WERI-Rb-1 (cell line): ENCODE measurements around the gene MAGI1.

Source experiments
- DNase-seq: peaks from one replicate; pipeline ENCODE4 v3.0.0-alpha.2; 2020
- H3K27ac ChIP-seq: fragments of 250-450 bp; sonication (Bioruptor Pico); 2 replicates; pipeline ENCODE4 v1.5.1; 2020; ENCODE audit warnings: mild to moderate bottlenecking, moderate library complexity
- H3K27me3 ChIP-seq: fragments of 250-450 bp; sonication (Bioruptor Pico); 2 replicates; pipeline ENCODE4 v1.5.1; 2021; ENCODE audit warnings: mild to moderate bottlenecking, low read depth, moderate library complexity; ENCODE audit not compliant: insufficient read depth, severe bottlenecking
- H3K36me3 ChIP-seq: fragments of 250-450 bp; sonication (Bioruptor Pico); 2 replicates; pipeline ENCODE4 v1.5.1; 2020; ENCODE audit warnings: mild to moderate bottlenecking, moderate library complexity
- H3K4me3 ChIP-seq: 2 replicates; pipeline ENCODE4 v1.5.1; 2011; ENCODE audit warnings: low read depth, mild to moderate bottlenecking, control low read depth, low read length
- H3K9me3 ChIP-seq: fragments of 250-450 bp; sonication (Bioruptor Pico); 2 replicates; pipeline ENCODE4 v1.5.1; 2021; ENCODE audit warnings: mild to moderate bottlenecking, moderate library complexity; ENCODE audit not compliant: severe bottlenecking
- TF ChIP-seq, protein P1 (sequence below): IDR thresholded peaks from 2 replicates; pipeline ENCODE4 v1.5.1; 2011; ENCODE audit warnings: low read depth, mild to moderate bottlenecking, control low read depth, inconsistent platforms, low read length

Gene MAGI1

DNA sequence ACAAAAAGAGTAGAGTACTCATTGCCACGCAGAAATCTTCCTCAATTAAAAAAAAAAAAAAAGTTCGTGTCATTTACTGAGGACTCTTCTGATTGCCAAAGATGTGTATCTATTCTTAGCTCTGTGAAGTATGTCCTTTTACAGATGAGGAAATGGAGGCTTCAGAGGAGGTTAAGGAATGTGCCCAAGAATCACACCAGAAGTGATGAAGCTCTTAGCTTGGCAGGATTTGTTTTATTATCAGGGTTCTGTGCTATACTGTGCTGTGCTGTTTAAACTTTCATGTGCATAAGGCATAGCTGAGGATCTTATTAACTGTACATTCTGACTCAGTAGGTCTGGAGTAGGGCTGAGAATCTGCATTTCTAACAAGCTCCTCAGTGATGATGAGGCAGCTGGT is 685.8 kb downstream of the MAGI1 start:
- TF ChIP-seq, protein P1, sequence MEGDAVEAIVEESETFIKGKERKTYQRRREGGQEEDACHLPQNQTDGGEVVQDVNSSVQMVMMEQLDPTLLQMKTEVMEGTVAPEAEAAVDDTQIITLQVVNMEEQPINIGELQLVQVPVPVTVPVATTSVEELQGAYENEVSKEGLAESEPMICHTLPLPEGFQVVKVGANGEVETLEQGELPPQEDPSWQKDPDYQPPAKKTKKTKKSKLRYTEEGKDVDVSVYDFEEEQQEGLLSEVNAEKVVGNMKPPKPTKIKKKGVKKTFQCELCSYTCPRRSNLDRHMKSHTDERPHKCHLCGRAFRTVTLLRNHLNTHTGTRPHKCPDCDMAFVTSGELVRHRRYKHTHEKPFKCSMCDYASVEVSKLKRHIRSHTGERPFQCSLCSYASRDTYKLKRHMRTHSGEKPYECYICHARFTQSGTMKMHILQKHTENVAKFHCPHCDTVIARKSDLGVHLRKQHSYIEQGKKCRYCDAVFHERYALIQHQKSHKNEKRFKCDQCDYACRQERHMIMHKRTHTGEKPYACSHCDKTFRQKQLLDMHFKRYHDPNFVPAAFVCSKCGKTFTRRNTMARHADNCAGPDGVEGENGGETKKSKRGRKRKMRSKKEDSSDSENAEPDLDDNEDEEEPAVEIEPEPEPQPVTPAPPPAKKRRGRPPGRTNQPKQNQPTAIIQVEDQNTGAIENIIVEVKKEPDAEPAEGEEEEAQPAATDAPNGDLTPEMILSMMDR: no peak
- Histone ChIP-seq H3K27me3 (no peaks in the 10 kb centered on the region), H3K4me3 (no peak overlapping the region), H3K27ac (no peak overlapping the region), H3K9me3 (no peaks in the 10 kb centered on the region), H3K36me3 (no peaks in the 10 kb centered on the region)
- DNase-seq: no peak

DNA sequence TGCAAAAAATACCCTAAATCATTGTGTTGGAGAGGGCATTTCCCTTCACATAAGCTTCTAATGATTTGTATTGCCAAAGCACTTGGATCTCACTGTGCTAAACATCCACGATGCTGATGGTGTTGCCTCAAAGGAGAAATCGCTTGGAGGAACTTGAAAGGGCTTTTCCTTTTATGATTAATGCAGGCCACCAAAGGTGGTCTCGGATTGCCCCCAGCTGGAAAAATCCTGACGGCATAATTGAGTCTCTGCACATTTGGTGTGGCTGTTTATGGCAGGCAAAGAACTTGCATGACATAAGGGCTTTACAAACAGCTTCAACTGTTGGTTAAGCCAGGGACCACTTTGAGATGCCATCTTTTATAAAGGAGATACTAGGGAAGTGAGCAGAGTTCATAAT is 687.0 kb downstream of the MAGI1 start:
- TF ChIP-seq, protein P1: no peak
- DNase-seq: no peak
- no peak overlapping the region for H3K27ac ChIP-seq
- no peaks in the 10 kb centered on the region for H3K36me3 ChIP-seq
- no peak overlapping the region for H3K4me3 ChIP-seq
- H3K27me3 ChIP-seq: no peaks in the 10 kb centered on the region
- H3K9me3 ChIP-seq: no peaks in the 10 kb centered on the region

DNA sequence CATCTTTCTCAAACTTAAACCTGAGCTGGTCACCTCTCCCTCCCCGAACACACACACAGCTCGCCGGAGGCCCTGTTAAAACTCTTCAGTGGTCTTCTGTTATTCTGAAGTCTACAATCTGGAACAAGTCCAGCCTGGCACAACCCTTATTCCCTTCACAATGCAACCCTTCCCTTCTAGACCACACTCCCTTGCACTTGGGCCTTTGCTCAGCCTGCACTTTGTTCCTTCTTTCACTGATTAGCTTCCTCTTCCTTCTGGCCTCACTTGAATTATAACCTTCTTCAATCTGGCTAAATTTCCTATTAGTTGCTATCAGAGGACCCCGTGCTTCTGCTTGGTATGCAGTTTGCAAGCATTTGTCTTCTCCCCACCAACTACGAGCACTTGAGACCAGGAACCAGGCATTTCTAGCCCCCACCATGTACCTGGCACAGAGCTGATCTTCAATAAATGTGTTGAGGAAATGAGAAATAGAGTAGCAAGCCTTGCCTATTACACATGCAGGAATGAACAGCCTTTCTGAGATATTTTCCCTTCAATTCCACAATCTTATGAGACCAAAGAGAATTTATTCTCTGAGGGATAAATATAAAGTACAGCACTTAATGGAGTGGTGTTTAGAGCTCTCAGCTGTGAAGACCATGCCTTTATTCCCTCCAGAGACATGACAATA is 687.8 kb downstream of the MAGI1 start:
- no peak for DNase-seq
- H3K27me3 ChIP-seq: no peaks in the 10 kb centered on the region
- no peaks in the 10 kb centered on the region for H3K36me3 ChIP-seq
- TF ChIP-seq, protein P1: no peak
- no peak overlapping the region for H3K27ac ChIP-seq
- H3K9me3 ChIP-seq: no peaks in the 10 kb centered on the region
- no peak overlapping the region for H3K4me3 ChIP-seq

DNA sequence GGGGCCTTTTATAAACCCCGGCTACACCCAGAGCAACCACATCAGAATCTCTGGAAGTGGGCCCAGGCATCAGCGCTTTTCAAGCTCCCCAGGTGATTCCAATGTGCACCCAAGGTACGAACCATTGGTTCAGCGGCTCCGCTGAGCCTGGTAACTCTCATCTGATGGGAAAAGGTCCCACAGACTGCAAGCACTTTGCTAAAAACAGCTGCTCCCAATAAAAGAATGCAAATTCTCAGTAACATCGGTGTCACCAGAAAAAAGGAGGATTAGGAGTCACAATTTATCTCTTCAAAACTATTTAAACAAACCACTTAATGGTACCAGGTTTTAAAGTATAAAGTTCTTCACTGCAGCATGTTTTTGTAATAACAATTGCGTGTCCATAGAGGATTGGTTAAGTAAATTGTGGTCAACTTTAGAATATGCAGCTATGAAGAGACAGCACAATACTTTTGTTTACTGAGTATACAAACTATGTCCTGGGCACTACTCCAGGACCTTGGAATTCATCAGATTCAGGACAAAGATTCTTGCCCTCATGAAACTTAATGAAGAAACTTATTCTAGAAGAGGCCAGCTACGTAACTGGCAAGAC is 690.2 kb downstream of the MAGI1 start:
- Histone ChIP-seq H3K36me3 (no peaks in the 10 kb centered on the region), H3K27me3 (no peaks in the 10 kb centered on the region), H3K9me3 (no peaks in the 10 kb centered on the region), H3K27ac (no peak overlapping the region), H3K4me3 (no peak overlapping the region)
- TF ChIP-seq, protein P1: no peak
- DNase-seq: no peak

DNA sequence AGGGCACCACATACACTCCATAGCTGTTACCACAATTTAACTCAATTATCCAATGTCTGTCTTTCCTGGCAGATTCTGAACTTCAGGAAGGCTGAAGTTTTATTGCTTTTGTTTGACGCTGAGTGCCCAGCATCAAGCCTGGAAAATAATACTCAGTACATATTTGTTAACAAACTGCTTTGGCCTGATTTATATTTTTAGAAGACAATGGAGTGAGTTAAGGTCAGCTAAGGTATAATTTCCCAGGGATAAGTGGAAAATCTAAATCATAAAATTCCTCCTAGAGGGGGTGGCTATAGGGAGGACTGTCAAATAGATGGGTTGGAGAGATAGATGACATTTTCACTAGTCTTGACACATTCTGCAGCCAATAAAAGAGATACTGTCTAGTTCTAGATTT is 691.6 kb downstream of the MAGI1 start:
- H3K27ac ChIP-seq: no peak overlapping the region
- no peaks in the 10 kb centered on the region for H3K36me3 ChIP-seq
- H3K4me3 ChIP-seq: no peak overlapping the region
- H3K27me3 ChIP-seq: no peaks in the 10 kb centered on the region
- TF ChIP-seq, protein P1: no peak
- DNase-seq: no peak
- no peaks in the 10 kb centered on the region for H3K9me3 ChIP-seq

DNA sequence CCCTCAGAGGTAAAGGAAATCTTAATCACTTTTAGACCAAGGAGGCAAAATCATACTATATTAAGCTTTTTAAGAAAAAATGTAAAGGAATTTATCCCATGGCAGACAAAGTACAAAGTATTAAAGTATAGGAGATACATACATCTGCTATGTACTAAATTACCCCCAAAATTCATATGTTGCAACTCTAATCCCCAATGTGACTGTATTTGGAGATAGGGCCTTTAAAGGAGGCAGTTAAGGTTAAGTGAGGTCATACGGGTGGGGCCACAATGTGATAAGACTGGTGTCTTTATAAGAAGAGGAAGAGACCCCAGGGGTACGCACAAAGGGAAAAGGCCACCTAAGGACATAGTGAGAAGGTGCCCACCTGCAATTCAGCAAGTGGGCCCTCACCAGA is 693.9 kb downstream of the MAGI1 start:
- TF ChIP-seq, protein P1: no peak
- Histone ChIP-seq H3K4me3 (no peak overlapping the region), H3K36me3 (no peaks in the 10 kb centered on the region), H3K27me3 (no peaks in the 10 kb centered on the region), H3K27ac (no peak overlapping the region), H3K9me3 (no peaks in the 10 kb centered on the region)
- DNase-seq: no peak
